Activated B cell treated with CpG ODN at 0.5 μM for 24 hours (primary cell): ENCODE measurements around the gene EPGN. TPM values are rescaled to one million over a fixed set of nuclear protein-coding genes. Genes with fewer than 3 reads are reported as not detected.

ENCODE experiments used
- ATAC-seq: fragments of 200-7000 bp; cut with Tn5 transposase; one replicate; pipeline ENCODE4 v1.10.0; 2021; ENCODE audit warnings: low read depth, mild to moderate bottlenecking, moderate library complexity
- CTCF ChIA-PET: fragments of 350-600 bp; sonication (Branson Sonifier 250); formaldehyde crosslinking; loops from one replicate; lab custom pipeline; 2021; ENCODE audit warnings: antibody characterized with exemption; lab: Charles Lee
- POLR2A ChIA-PET: fragments of 350-600 bp; sonication (Branson Sonifier 250); formaldehyde crosslinking; loops from one replicate; lab custom pipeline; 2021; ENCODE audit warnings: antibody characterized with exemption; lab: Charles Lee
- DNase-seq: peaks from one replicate; pipeline ENCODE4 v3.0.0; 2022
- H3K27ac Mint-ChIP-seq: one replicate; pipeline ENCODE4 v1.8.0; 2020; ENCODE audit warnings: mixed read lengths
- H3K27me3 Mint-ChIP-seq: one replicate; pipeline ENCODE4 v1.8.0; 2021; ENCODE audit warnings: mixed read lengths
- H3K36me3 Mint-ChIP-seq: one replicate; pipeline ENCODE4 v1.8.0; 2021; ENCODE audit warnings: low read depth, mixed read lengths
- H3K4me1 Mint-ChIP-seq: one replicate; pipeline ENCODE4 v1.8.0; 2021; ENCODE audit warnings: mixed read lengths
- H3K4me3 Mint-ChIP-seq: one replicate; pipeline ENCODE4 v1.8.0; 2020; ENCODE audit warnings: mild to moderate bottlenecking, mixed read lengths
- H3K9me3 Mint-ChIP-seq: one replicate; pipeline ENCODE4 v1.8.0; 2020; ENCODE audit warnings: mixed read lengths
- CTCF ChIP-seq: fragments of 200-600 bp; IDR thresholded peaks from one replicate; pipeline ENCODE4 v1.8.0; 2022; ENCODE audit warnings: antibody characterized with exemption, mild to moderate bottlenecking
- intact Hi-C: fragments of 100-400 bp; cut with micrococcal nuclease; formaldehyde crosslinking; loops from one replicate; pipeline ENCODE4 v1.15.1; 2024
- total RNA-seq: library from RNA; stranded (reverse); gene quantifications from 2 replicates; pipeline ENCODE4 v1.2.3, GENCODE V29; 2022

EPGN gene
- total RNA-seq, 1 donor from 2014 or later, result not detected

- no peak for ATAC-seq
- H3K36me3 Mint-ChIP-seq, result no peaks in the 10 kb centered on the region
- H3K4me1 Mint-ChIP-seq, result peaks cover 1% of the 10 kb centered on the region
- ChIA-PET CTCF (no interaction called here), POLR2A (no interaction called here)
- no peak overlapping the region for H3K27ac Mint-ChIP-seq
- intact Hi-C loops, result no loop called here
- H3K4me3 Mint-ChIP-seq, result no peak overlapping the region
- TF ChIP-seq CTCF, result no peak
- H3K9me3 Mint-ChIP-seq, result no peaks in the 10 kb centered on the region
- H3K27me3 Mint-ChIP-seq, result peaks cover 15% of the 10 kb centered on the region
- DNase-seq, result no peak
Observed at GRCh38 chr4:74330295-74330750, 22.1 kb downstream of the EPGN start.

- Mint-ChIP-seq H3K27ac (no peak overlapping the region), H3K9me3 (no peaks in the 10 kb centered on the region), H3K4me3 (no peak overlapping the region), H3K36me3 (no peaks in the 10 kb centered on the region), H3K27me3 (peaks cover 13% of the 10 kb centered on the region), H3K4me1 (peaks cover 7% of the 10 kb centered on the region)
- CTCF ChIA-PET, result no interaction called here
- TF ChIP-seq CTCF, result no peak
- intact Hi-C loops, result no loop called here
- no peak for ATAC-seq
- no peak for DNase-seq
- POLR2A ChIA-PET, result no interaction called here
Observed at GRCh38 chr4:74331252-74331651, 23.0 kb downstream of the EPGN start.

GRCh38 chr4:74331944-74332343 lies 23.7 kb downstream of the EPGN start:
- ATAC-seq, result no peak
- ChIA-PET POLR2A (no interaction called here), CTCF (no interaction called here)
- Mint-ChIP-seq H3K36me3 (no peaks in the 10 kb centered on the region), H3K4me1 (peaks cover 7% of the 10 kb centered on the region), H3K27me3 (peaks cover 13% of the 10 kb centered on the region), H3K9me3 (no peaks in the 10 kb centered on the region), H3K27ac (no peak overlapping the region), H3K4me3 (no peak overlapping the region)
- TF ChIP-seq CTCF, result no peak
- intact Hi-C loops, result no loop called here
- no peak for DNase-seq

- no peak for ATAC-seq
- no peak for DNase-seq
- intact Hi-C loops, result no loop called here
- H3K4me3 Mint-ChIP-seq, result no peak overlapping the region
- peaks cover 5% of the 10 kb centered on the region for H3K27me3 Mint-ChIP-seq
- no peaks in the 10 kb centered on the region for H3K36me3 Mint-ChIP-seq
- ChIA-PET CTCF (no interaction called here), POLR2A (no interaction called here)
- TF ChIP-seq CTCF, result no peak
- no peak overlapping the region for H3K27ac Mint-ChIP-seq
- H3K4me1 Mint-ChIP-seq, result peaks cover 7% of the 10 kb centered on the region
- H3K9me3 Mint-ChIP-seq, result no peaks in the 10 kb centered on the region
Observed at GRCh38 chr4:74334636-74335035, 26.4 kb downstream of the EPGN start.

- H3K27me3 Mint-ChIP-seq, result peaks cover 5% of the 10 kb centered on the region
- ChIA-PET CTCF (no interaction called here), POLR2A (no interaction called here)
- peaks cover 4% of the 10 kb centered on the region for H3K9me3 Mint-ChIP-seq
- intact Hi-C loops, result no loop called here
- ATAC-seq (peak; percentile 58), DNase-seq (no peak)
- no peak overlapping the region for H3K4me3 Mint-ChIP-seq
- H3K27ac Mint-ChIP-seq, result no peak overlapping the region
- peaks cover 7% of the 10 kb centered on the region for H3K4me1 Mint-ChIP-seq
- no peak for TF ChIP-seq CTCF
- no peaks in the 10 kb centered on the region for H3K36me3 Mint-ChIP-seq
Observed at GRCh38 chr4:74335341-74336021, 27.2 kb downstream of the EPGN start.
